Natural killer cell treated with Interleukin-12 subunit alpha and Interleukin-12 subunit beta and Interleukin-15 and Interleukin-18, amount 100 ng/mL, for 72 hours (primary cell): ENCODE data around the gene ARMH2. TPM values are rescaled to one million over a fixed set of nuclear protein-coding genes. Genes with fewer than 3 reads are reported as not detected.
A peak's percentile ranks its signal among the peaks of the same experiment; 100 is the strongest.

Experiments used
- ATAC-seq, 2 donors: fragments of 150-1000 bp; cut with Tn5 transposase in 1 of 2; sonication (Bioruptor Pico), chemical (Tn5 transposase) in 1 of 2; 2 replicates each; pipeline ENCODE4 v1.10.0; 2021
- DNase-seq: peaks from one replicate; pipeline ENCODE4 v3.0.0; 2022; ENCODE audit warnings: low spot score
- H3K27ac Mint-ChIP-seq, 2 donors: 1 replicate in 1 of 2; 2 replicates in 1 of 2; pipeline ENCODE4 v1.8.0; 2022; ENCODE audit warnings: mixed read lengths in 2 of 2, mild to moderate bottlenecking in 1 of 2, moderate library complexity in 1 of 2
- H3K27me3 Mint-ChIP-seq, 2 donors: 1 replicate in 1 of 2; 2 replicates in 1 of 2; pipeline ENCODE4 v1.8.0; 2022; ENCODE audit warnings: mixed read lengths in 2 of 2
- H3K36me3 Mint-ChIP-seq: one replicate; pipeline ENCODE4 v1.8.0; 2022; ENCODE audit warnings: mixed read lengths
- H3K4me1 Mint-ChIP-seq, 2 donors: 1 replicate in 1 of 2; 2 replicates in 1 of 2; pipeline ENCODE4 v1.8.0; 2022; ENCODE audit warnings: low read depth in 2 of 2, mixed read lengths in 2 of 2, mild to moderate bottlenecking in 1 of 2
- H3K4me3 Mint-ChIP-seq: one replicate; pipeline ENCODE4 v1.8.0; 2022; ENCODE audit warnings: mixed read lengths
- H3K9me3 Mint-ChIP-seq: 2 replicates; pipeline ENCODE4 v1.8.0; 2022; ENCODE audit warnings: mixed read lengths
- total RNA-seq, 2 donors: library from RNA; stranded (reverse); gene quantifications; one replicate each; pipeline ENCODE4 v1.2.3, GENCODE V29; 2022

Gene ARMH2
- total RNA-seq, result 1 to 10 TPM in 1 of 2 donors, under 1 TPM in 1; 0.74 to 1.3 TPM

GRCh38 chr6:24798740-24799540 is at the start of gene ARMH2:
Gene ARMH2, minus strand, starts transcription at chr6:24798917. Its CDS starts 60 bp downstream, at chr6:24798857.
- H3K27ac Mint-ChIP-seq, result peak within 1 kb of the TSS in 1 of 2 donors; percentile 3
- peaks cover 0 to 9% of the 10 kb centered on the region in 2 donors for H3K4me1 Mint-ChIP-seq
- H3K9me3 Mint-ChIP-seq, result no peaks in the 10 kb centered on the region

GRCh38 chr6:24848461-24848860 is 49.7 kb upstream of the ARMH2 start:
- Mint-ChIP-seq H3K27me3 (no peaks in the 10 kb centered on the region), H3K4me1 (peaks cover 0 to 9% of the 10 kb centered on the region in 2 donors), H3K36me3 (peaks cover 27% of the 10 kb centered on the region), H3K9me3 (no peaks in the 10 kb centered on the region), H3K27ac (peak overlapping the region; percentile 36 to 74), H3K4me3 (no peak overlapping the region)
- DNase-seq (no peak), ATAC-seq (no peak)

More at GRCh38 chr6:24798740-24799540, at the start of gene ARMH2:
- Mint-ChIP-seq H3K27me3 (no peaks in the 10 kb centered on the region), H3K4me3 (no peak within 1 kb of the TSS), H3K36me3 (peaks cover 6% of the 10 kb centered on the region)
- no peak for ATAC-seq
- no peak for DNase-seq

- Mint-ChIP-seq H3K4me1 (peaks cover 0 to 9% of the 10 kb centered on the region in 2 donors), H3K27ac (peak overlapping the region; percentile 36 to 74), H3K4me3 (no peak overlapping the region), H3K9me3 (no peaks in the 10 kb centered on the region), H3K27me3 (no peaks in the 10 kb centered on the region), H3K36me3 (peaks cover 28% of the 10 kb centered on the region)
- DNase-seq (no peak), ATAC-seq (no peak)
These were observed 48.7 kb upstream of the ARMH2 start for GRCh38 chr6:24847402-24847801.

GRCh38 chr6:24845578-24845977 is 46.9 kb upstream of the ARMH2 start:
- Mint-ChIP-seq H3K9me3 (no peaks in the 10 kb centered on the region), H3K27ac (peak overlapping the region; percentile 54 to 72), H3K27me3 (no peaks in the 10 kb centered on the region), H3K36me3 (peaks cover 34% of the 10 kb centered on the region), H3K4me1 (peaks cover 2 to 15% of the 10 kb centered on the region in 2 donors), H3K4me3 (no peak overlapping the region)
- ATAC-seq, result no peak
- DNase-seq, result no peak

GRCh38 chr6:24844903-24845302 is 46.2 kb upstream of the ARMH2 start:
- H3K36me3 Mint-ChIP-seq, result peaks cover 34% of the 10 kb centered on the region
- H3K9me3 Mint-ChIP-seq, result no peaks in the 10 kb centered on the region
- H3K27ac Mint-ChIP-seq, result peak overlapping the region; percentile 54 to 72
- H3K4me3 Mint-ChIP-seq, result no peak overlapping the region
- H3K27me3 Mint-ChIP-seq, result no peaks in the 10 kb centered on the region
- DNase-seq, result no peak
- ATAC-seq, result no peak
- H3K4me1 Mint-ChIP-seq, result peaks cover 8 to 15% of the 10 kb centered on the region in 2 donors

- Mint-ChIP-seq H3K4me1 (peaks cover 8 to 12% of the 10 kb centered on the region in 2 donors), H3K27me3 (no peaks in the 10 kb centered on the region), H3K36me3 (peaks cover 26% of the 10 kb centered on the region), H3K9me3 (no peaks in the 10 kb centered on the region), H3K4me3 (no peak overlapping the region), H3K27ac (peak overlapping the region in 1 of 2 donors; percentile 78)
- no peak for DNase-seq
- no peak for ATAC-seq
These were observed 45.3 kb upstream of the ARMH2 start for GRCh38 chr6:24844061-24844460.

GRCh38 chr6:24840187-24840586 is 41.5 kb upstream of the ARMH2 start:
- Mint-ChIP-seq H3K4me3 (no peak overlapping the region), H3K4me1 (peaks cover 21 to 24% of the 10 kb centered on the region in 2 donors), H3K27me3 (no peaks in the 10 kb centered on the region), H3K36me3 (peaks cover 13% of the 10 kb centered on the region), H3K27ac (peak overlapping the region; percentile 46 to 78), H3K9me3 (no peaks in the 10 kb centered on the region)
- DNase-seq, result no peak
- no peak for ATAC-seq

- no peak overlapping the region for H3K4me3 Mint-ChIP-seq
- peak overlapping the region; percentile 46 to 78 for H3K27ac Mint-ChIP-seq
- DNase-seq, result no peak
- peaks cover 24% of the 10 kb centered on the region for H3K36me3 Mint-ChIP-seq
- no peaks in the 10 kb centered on the region for H3K9me3 Mint-ChIP-seq
- H3K27me3 Mint-ChIP-seq, result no peaks in the 10 kb centered on the region
- H3K4me1 Mint-ChIP-seq, result peaks cover 28 to 35% of the 10 kb centered on the region in 2 donors
- no peak for ATAC-seq
These were observed 40.3 kb upstream of the ARMH2 start for GRCh38 chr6:24838994-24839393.

- no peaks in the 10 kb centered on the region for H3K9me3 Mint-ChIP-seq
- peak overlapping the region; percentile 17 to 34 for H3K27ac Mint-ChIP-seq
- DNase-seq, result no peak
- no peaks in the 10 kb centered on the region for H3K27me3 Mint-ChIP-seq
- H3K36me3 Mint-ChIP-seq, result peaks cover 28% of the 10 kb centered on the region
- peaks cover 33 to 40% of the 10 kb centered on the region in 2 donors for H3K4me1 Mint-ChIP-seq
- H3K4me3 Mint-ChIP-seq, result no peak overlapping the region
- ATAC-seq, result no peak
These were observed 39.4 kb upstream of the ARMH2 start for GRCh38 chr6:24838081-24838480.

- H3K4me3 Mint-ChIP-seq, result no peak overlapping the region
- H3K36me3 Mint-ChIP-seq, result peaks cover 28% of the 10 kb centered on the region
- H3K27me3 Mint-ChIP-seq, result no peaks in the 10 kb centered on the region
- peak overlapping the region; percentile 51 to 88 for H3K27ac Mint-ChIP-seq
- ATAC-seq (no peak), DNase-seq (no peak)
- no peaks in the 10 kb centered on the region for H3K9me3 Mint-ChIP-seq
- peaks cover 34 to 40% of the 10 kb centered on the region in 2 donors for H3K4me1 Mint-ChIP-seq
These were observed 37.4 kb upstream of the ARMH2 start for GRCh38 chr6:24836109-24836508.

- no peak for ATAC-seq
- H3K36me3 Mint-ChIP-seq, result peaks cover 31% of the 10 kb centered on the region
- no peaks in the 10 kb centered on the region for H3K27me3 Mint-ChIP-seq
- no peaks in the 10 kb centered on the region for H3K9me3 Mint-ChIP-seq
- H3K4me1 Mint-ChIP-seq, result peaks cover 32% of the 10 kb centered on the region in 2 donors
- no peak overlapping the region for H3K4me3 Mint-ChIP-seq
- DNase-seq, result no peak
- H3K27ac Mint-ChIP-seq, result peak overlapping the region; percentile 51 to 54
These were observed 35.1 kb upstream of the ARMH2 start for GRCh38 chr6:24833711-24834386.

- H3K36me3 Mint-ChIP-seq, result peaks cover 28% of the 10 kb centered on the region
- H3K4me1 Mint-ChIP-seq, result peaks cover 28 to 29% of the 10 kb centered on the region in 2 donors
- DNase-seq, result no peak
These were observed 34.1 kb upstream of the ARMH2 start for GRCh38 chr6:24832794-24833193.

GRCh38 chr6:24831771-24832716 is 33.3 kb upstream of the ARMH2 start:
- H3K36me3 Mint-ChIP-seq, result peaks cover 32% of the 10 kb centered on the region
- H3K4me3 Mint-ChIP-seq, result no peak overlapping the region
- peaks cover 28 to 29% of the 10 kb centered on the region in 2 donors for H3K4me1 Mint-ChIP-seq
- no peak for ATAC-seq
- peak overlapping the region; percentile 13 to 24 for H3K27ac Mint-ChIP-seq
- no peaks in the 10 kb centered on the region for H3K9me3 Mint-ChIP-seq
- H3K27me3 Mint-ChIP-seq, result no peaks in the 10 kb centered on the region
- no peak for DNase-seq

More at GRCh38 chr6:24832794-24833193, 34.1 kb upstream of the ARMH2 start:
- no peak overlapping the region for H3K4me3 Mint-ChIP-seq
- H3K27me3 Mint-ChIP-seq, result no peaks in the 10 kb centered on the region
- peak overlapping the region; percentile 13 to 24 for H3K27ac Mint-ChIP-seq
- no peak for ATAC-seq
- no peaks in the 10 kb centered on the region for H3K9me3 Mint-ChIP-seq
